Middle frontal gyrus (tissue), 1 donor: ENCODE data around the gene EDEM1.
"Not testable (repeated sequence)": the region's sequence is repeated elsewhere in the genome, so short reads cannot be mapped to it uniquely, and the experiment has no call there.

Experiments used
- DNase-seq: peaks from one replicate; pipeline ENCODE4 v3.0.0-alpha.2; 2015; ENCODE audit warnings: low spot score; ENCODE audit errors: extremely low spot score

Gene EDEM1

GRCh38 chr3:5172018-5172417, 15.5 kb upstream of the EDEM1 start:
- no peak for DNase-seq

GRCh38 chr3:5179036-5179435, 8.5 kb upstream of the EDEM1 start:
- DNase-seq = not testable (repeated sequence)

GRCh38 chr3:5181469-5182141, 5.9 kb upstream of the EDEM1 start:
- DNase-seq = no peak

- DNase-seq = not testable (repeated sequence)
These were observed 3.8 kb upstream of the EDEM1 start for GRCh38 chr3:5183714-5184113.

GRCh38 chr3:5184499-5184898, 3.0 kb upstream of the EDEM1 start:
- no peak for DNase-seq

- DNase-seq = no peak
These were observed 2.3 kb upstream of the EDEM1 start for GRCh38 chr3:5185093-5185673.

GRCh38 chr3:5186089-5186857, 1.2 kb upstream of the EDEM1 start:
- no peak for DNase-seq

- DNase-seq = no peak
These were observed 700 bp upstream of the EDEM1 start for GRCh38 chr3:5186858-5187155.

- DNase-seq = no peak
These were observed 462 bp downstream of the EDEM1 start for GRCh38 chr3:5187920-5188418.

- DNase-seq = no peak
These were observed 1.1 kb downstream of the EDEM1 start for GRCh38 chr3:5188419-5189221.

GRCh38 chr3:5190147-5190791, 2.8 kb downstream of the EDEM1 start:
- no peak for DNase-seq

- no peak for DNase-seq
These were observed 4.2 kb downstream of the EDEM1 start for GRCh38 chr3:5191555-5192304.

GRCh38 chr3:5192571-5193365, 5.3 kb downstream of the EDEM1 start:
- DNase-seq = no peak

- DNase-seq = no peak
These were observed 6.8 kb downstream of the EDEM1 start for GRCh38 chr3:5194341-5194740.

GRCh38 chr3:5194801-5195509, 7.4 kb downstream of the EDEM1 start:
- DNase-seq = no peak

- no peak for DNase-seq
These were observed 8.1 kb downstream of the EDEM1 start for GRCh38 chr3:5195605-5196004.

GRCh38 chr3:5197022-5197421, 9.5 kb downstream of the EDEM1 start:
- DNase-seq = no peak

GRCh38 chr3:5197470-5198312, 10.2 kb downstream of the EDEM1 start:
- no peak for DNase-seq
